Measurements from ENCODE around the gene SRRM1. TPM values are rescaled to one million over a fixed set of nuclear protein-coding genes. Genes with fewer than 3 reads are reported as not detected.

Gene SRRM1
- total RNA-seq, 1 experiment from 2014 or later, result 290 TPM

GRCh38 chr1:24704411-24705259 is 61.5 kb downstream of the SRRM1 start:
- Histone ChIP-seq H3K9me3 (ENCODE audit: control insufficient read depth, low read depth, low read length) (no peaks in the 10 kb centered on the region), H3K18ac (ENCODE audit: insufficient read length, low read depth, low read length) (no peak overlapping the region), H2AK5ac (ENCODE audit: insufficient read length, low read length) (no peak overlapping the region), H3K79me2 (ENCODE audit: insufficient read depth, low read length) (no peaks in the 10 kb centered on the region), H2BK20ac (ENCODE audit: low read depth, low read length, poor library complexity, severe bottlenecking) (no peak overlapping the region), H3K79me1 (ENCODE audit: insufficient read depth, low read depth, low read length, poor library complexity, severe bottlenecking) (no peaks in the 10 kb centered on the region), H3K4ac (ENCODE audit: low read depth, low read length) (no peak overlapping the region), H3K9ac (ENCODE audit: extremely low read depth, insufficient read length, low read length) (no peak overlapping the region), H2BK120ac (ENCODE audit: low read depth, low read length, poor library complexity, severe bottlenecking) (no peak overlapping the region), H3T11ph (ENCODE audit: low read length) (no peak overlapping the region), H4K91ac (ENCODE audit: insufficient read length, low read depth, low read length) (no peak overlapping the region), H3K4me2 (ENCODE audit: insufficient read depth, insufficient read length, low read length) (no peak overlapping the region), H3K14ac (ENCODE audit: insufficient read depth, low read length) (no peak overlapping the region), H2BK15ac (ENCODE audit: low read depth, low read length) (no peak overlapping the region), H3K23me2 (ENCODE audit: insufficient read length, low read depth, low read length, poor library complexity, severe bottlenecking) (no peaks in the 10 kb centered on the region), H4K5ac (ENCODE audit: insufficient read length, low read depth, low read length) (no peak overlapping the region), H2AFZ (ENCODE audit: low read length) (no peak overlapping the region), H3K4me1 (ENCODE audit: insufficient read depth, low read length) (peaks cover 4% of the 10 kb centered on the region; the same call in 1 of the 2 replicates), H3K27me3 (ENCODE audit: insufficient read depth, low read length) (no peaks in the 10 kb centered on the region), H3K23ac (ENCODE audit: insufficient read length, low read depth, low read length) (no peak overlapping the region), H4K20me1 (ENCODE audit: control insufficient read depth, insufficient read depth, insufficient read length) (no peaks in the 10 kb centered on the region), H2BK5ac (ENCODE audit: insufficient read length, low read length) (no peak overlapping the region), H3K56ac (ENCODE audit: insufficient read length, low read depth, low read length) (no peak overlapping the region), H4K8ac (replicated peaks; ENCODE audit: insufficient read length, low read depth, low read length) (no peak overlapping the region), H3K27ac (ENCODE audit: insufficient read length, low read depth, low read length) (no peak overlapping the region), H2BK12ac (ENCODE audit: insufficient read length, low read depth, low read length) (no peak overlapping the region)
- Mint-ChIP-seq H3K27me3 (ENCODE audit: low read depth) (no peaks in the 10 kb centered on the region; the same call in 1 of the 2 replicates), H3K36me3 (ENCODE audit: insufficient read depth in 1 of 3, low read depth in 3 of 3) (peaks cover 0 to 3% (median 0%) of the 10 kb centered on the region in 3 experiments; a peak in 3 of 7 replicates), H3K9me3 (no peaks in the 10 kb centered on the region; a peak in 1 of 5 replicates), H3K4me1 (peaks cover 36 to 41% of the 10 kb centered on the region in 2 experiments), H3K27ac (peak overlapping the region; percentile 81 to 93 (median 87); a peak in 5 of 7 replicates), H3K4me3 (no peak overlapping the region)
- WGBS (ENCODE audit: extremely low coverage, insufficient read length, low lambda C conversion rate), result no CpG with 5 or more reads among the region's 16 CpGs
- DNase-seq, result peak; percentile 49
- no peak for TF ChIP-seq CTCF (conservative IDR thresholded peaks at IDR 0.05)
